IMR-90 (cell line): Measurements from ENCODE around the gene ACYP2. TPM values are rescaled to one million over a fixed set of nuclear protein-coding genes. Genes with fewer than 3 reads are reported as not detected.

Source experiments
- ATAC-seq: fragments of 200-7000 bp; cut with Tn5 transposase; 2 replicates; pipeline ENCODE4 v1.9.1; 2020; ENCODE audit warnings: low read depth, mild to moderate bottlenecking, moderate library complexity
- BruUV-seq: library from RNA; stranded (reverse); fragments of 400-500 nt; replicated peaks from 2 replicates; lab custom pipeline; 2021; lab: Mats Ljungman, UMichigan
- CTCF ChIA-PET: fragments of 300-600 bp; formaldehyde crosslinking; extraction: SDS; loops from one replicate; lab custom pipeline; 2021; ENCODE audit warnings: antibody characterized with exemption; lab: Yijun Ruan, JAX
- POLR2A ChIA-PET: fragments of 300-600 bp; sonication (Branson Sonifier 250); formaldehyde crosslinking; loops from one replicate; lab custom pipeline; 2022; ENCODE audit warnings: antibody characterized with exemption; ENCODE audit not compliant: unreplicated experiment; lab: Charles Lee
- DNase-seq: peaks from one replicate; pipeline ENCODE4 v3.0.0; 2013
- H2AFZ ChIP-seq: replicated peaks from 2 replicates; pipeline ENCODE3; 2013; ENCODE audit warnings: low read length, mild to moderate bottlenecking; ENCODE audit not compliant: poor library complexity
- H2AK5ac ChIP-seq: 2 replicates; pipeline ENCODE4 v1.6.1; 2013; ENCODE audit warnings: low read depth, low read length, inconsistent platforms
- H2AK9ac ChIP-seq: replicated peaks from 2 replicates; pipeline ENCODE3; 2013; ENCODE audit warnings: mild to moderate bottlenecking, low read depth, low read length, moderate library complexity; ENCODE audit not compliant: poor library complexity
- H2BK120ac ChIP-seq: 2 replicates; pipeline ENCODE4 v1.6.1; 2013; ENCODE audit warnings: low read depth, low read length, inconsistent platforms
- H2BK15ac ChIP-seq: 3 replicates; pipeline ENCODE4 v1.6.1; 2013; ENCODE audit warnings: low read depth, low read length, inconsistent platforms
- H2BK20ac ChIP-seq: 2 replicates; pipeline ENCODE4 v1.6.1; 2013; ENCODE audit warnings: low read depth, mild to moderate bottlenecking, inconsistent platforms, low read length, moderate library complexity
- H2BK5ac ChIP-seq: 2 replicates; pipeline ENCODE4 v1.6.1; 2013; ENCODE audit warnings: mild to moderate bottlenecking, low read depth, low read length, inconsistent platforms; ENCODE audit not compliant: poor library complexity, severe bottlenecking
- H3K14ac ChIP-seq: replicated peaks from 2 replicates; pipeline ENCODE4 v1.6.1; 2013; ENCODE audit warnings: low read depth, low read length, inconsistent platforms
- H3K18ac ChIP-seq: 2 replicates; pipeline ENCODE4 v1.6.1; 2013; ENCODE audit warnings: low read depth, low read length, control low read depth
- H3K23ac ChIP-seq: 2 replicates; pipeline ENCODE4 v1.6.1; 2013; ENCODE audit warnings: low read depth, low read length, inconsistent platforms
- H3K27ac ChIP-seq: 2 replicates; pipeline ENCODE4 v1.5.1; 2013; ENCODE audit warnings: mild to moderate bottlenecking, control low read depth, low read length; ENCODE audit not compliant: insufficient read depth
- H3K27me3 ChIP-seq: 2 replicates; pipeline ENCODE4 v1.6.1; 2013; ENCODE audit warnings: low read length; ENCODE audit not compliant: control insufficient read depth, insufficient read depth
- H3K36me3 ChIP-seq: 2 replicates; pipeline ENCODE4 v1.6.1; 2013; ENCODE audit warnings: low read length, mixed read lengths; ENCODE audit not compliant: control insufficient read depth, insufficient read depth
- H3K4ac ChIP-seq: 2 replicates; pipeline ENCODE4 v1.6.1; 2013; ENCODE audit warnings: low read depth, low read length, inconsistent platforms
- H3K4me1 ChIP-seq: 2 replicates; pipeline ENCODE4 v1.6.1; 2013; ENCODE audit warnings: low read length, mixed read lengths; ENCODE audit not compliant: control insufficient read depth, insufficient read depth
- H3K4me2 ChIP-seq: 2 replicates; pipeline ENCODE4 v1.6.1; 2013; ENCODE audit warnings: low read depth, mild to moderate bottlenecking, control low read depth, low read length, moderate library complexity
- H3K4me3 ChIP-seq: 2 replicates; pipeline ENCODE4 v1.5.1; 2013; ENCODE audit warnings: low read depth, mild to moderate bottlenecking, control low read depth, low read length, moderate library complexity; ENCODE audit not compliant: insufficient read depth
- H3K56ac ChIP-seq: 2 replicates; pipeline ENCODE4 v1.6.1; 2013; ENCODE audit warnings: low read length, inconsistent platforms; ENCODE audit not compliant: insufficient read depth; ENCODE audit errors: extremely low read depth
- H3K79me1 ChIP-seq, 2 experiments: 2 replicates each; pipeline ENCODE4 v1.6.1; 2013; ENCODE audit warnings: low read length in 2 of 2, inconsistent platforms in 1 of 2, low read depth in 1 of 2
- H3K9ac ChIP-seq: 2 replicates; pipeline ENCODE4 v1.6.1; 2013; ENCODE audit warnings: low read depth, low read length, control low read depth
- H3K9me1 ChIP-seq: 2 replicates; pipeline ENCODE4 v1.6.1; 2013; ENCODE audit warnings: low read length, inconsistent platforms; ENCODE audit not compliant: insufficient read depth
- H3K9me3 ChIP-seq: 2 replicates; pipeline ENCODE4 v1.6.1; 2013; ENCODE audit warnings: low read length; ENCODE audit not compliant: control insufficient read depth, insufficient read depth
- H4K20me1 ChIP-seq: 2 replicates; pipeline ENCODE4 v1.6.1; 2013; ENCODE audit warnings: low read length, inconsistent platforms; ENCODE audit not compliant: insufficient read depth
- H4K5ac ChIP-seq: 2 replicates; pipeline ENCODE4 v1.6.1; 2013; ENCODE audit warnings: mild to moderate bottlenecking, low read depth, low read length, control low read depth
- H4K8ac ChIP-seq, 2 experiments: 2 replicates each; pipeline ENCODE4 v1.6.1; 2013; ENCODE audit warnings: low read depth in 2 of 2, low read length in 2 of 2, control low read depth in 1 of 2, inconsistent platforms in 1 of 2
- H4K91ac ChIP-seq: 2 replicates; pipeline ENCODE4 v1.6.1; 2013; ENCODE audit warnings: low read depth, low read length, inconsistent platforms; ENCODE audit not compliant: insufficient read depth
- ELK1 ChIP-seq: fragments of 150-350 bp; IDR thresholded peaks from 2 replicates; pipeline ENCODE4 v1.6.1; 2016; ENCODE audit warnings: low read depth, mild to moderate bottlenecking, low read length, moderate library complexity, borderline replicate concordance
- MAFK ChIP-seq: IDR thresholded peaks from 2 replicates; pipeline ENCODE4 v1.6.1; 2012; ENCODE audit warnings: low read depth, low read length, improper control_type of control experiment
- MXI1 ChIP-seq: IDR thresholded peaks from 2 replicates; pipeline ENCODE4 v1.6.1; 2012; ENCODE audit warnings: low read depth, mild to moderate bottlenecking, low read length, moderate library complexity, borderline replicate concordance
- NFE2L2 ChIP-seq: fragments of 150-350 bp; IDR thresholded peaks from 2 replicates; pipeline ENCODE4 v1.6.1; 2016; ENCODE audit warnings: low read depth, mild to moderate bottlenecking, low read length
- RAD21 ChIP-seq: IDR thresholded peaks from 2 replicates; pipeline ENCODE4 v1.6.1; 2012; ENCODE audit warnings: low read length, improper control_type of control experiment
- RCOR1 ChIP-seq: IDR thresholded peaks from 2 replicates; pipeline ENCODE4 v1.6.1; 2012; ENCODE audit warnings: mild to moderate bottlenecking, low read length, improper control_type of control experiment; ENCODE audit not compliant: insufficient replicate concordance
- SMC3 ChIP-seq: fragments of 150-350 bp; IDR thresholded peaks from 2 replicates; pipeline ENCODE4 v1.6.1; 2016; ENCODE audit warnings: low read depth, mild to moderate bottlenecking, antibody characterized with exemption, low read length, moderate library complexity
- USF2 ChIP-seq: fragments of 150-350 bp; IDR thresholded peaks from 2 replicates; pipeline ENCODE4 v1.6.1; 2017; ENCODE audit warnings: mild to moderate bottlenecking, antibody characterized with exemption, low read length, low read depth
- WGBS, 2 experiments: methylation state at CpG; one replicate each; pipeline versions ENCODE4 v1.1.5 to v1.1.7; 2013; ENCODE audit warnings: missing lambda C conversion rate in 2 of 2; ENCODE audit not compliant: insufficient read length in 1 of 2; ENCODE audit errors: extremely low coverage in 2 of 2; 5-methylcytosine and 5-hydroxymethylcytosine counted together
- dilution Hi-C: fragments of 300-500 bp; cut with HindIII; formaldehyde crosslinking; loops from one replicate; pipeline ENCODE4 v1.14.3; 2018; ENCODE audit warnings: low sequenced_read_pairs; ENCODE audit not compliant: unreplicated experiment
- in situ Hi-C: fragments of 300-500 bp; cut with MboI; formaldehyde crosslinking; loops from 3 replicates; pipeline ENCODE4 v1.14.3; 2019; ENCODE audit warnings: low sequenced_read_pairs, inconsistent platforms, mixed read lengths
- intact Hi-C: fragments of 100-400 bp; cut with micrococcal nuclease; formaldehyde crosslinking; loops from 2 replicates; pipeline ENCODE4 v1.10.0; 2022
- polyA plus RNA-seq, 3 experiments: library from polyadenylated mRNA; depleted of rRNA; stranded (reverse); fragments of >200 nt; gene quantifications; 2 replicates each; pipeline ENCODE4 v1.2.3, GENCODE V29; 2012; ENCODE audit warnings: low replicate concordance in 1 of 3
- total RNA-seq: library from RNA; depleted of rRNA; stranded (reverse); fragments of >200 nt; gene quantifications from 2 replicates; pipeline ENCODE4 v1.2.3, GENCODE V29; 2012

ACYP2 gene
- total and polyA plus RNA-seq, 2 of the 4 experiments (the other 2 are of a cell fraction) = 3.9 to 7.4 TPM

- no TSS peak for BruUV-seq
- H2AFZ ChIP-seq = no peak overlapping the region
- no peaks in the 10 kb centered on the region for H4K20me1 ChIP-seq
- ATAC-seq = no peak
- no peak overlapping the region for H3K9ac ChIP-seq
- no peak overlapping the region for H4K8ac ChIP-seq
- no peak for DNase-seq
- no peak overlapping the region for H4K91ac ChIP-seq
- H3K4ac ChIP-seq = no peak overlapping the region
- dilution Hi-C loops (no loop called here), intact Hi-C loops (no loop called here), in situ Hi-C loops (no loop called here)
- H3K4me1 ChIP-seq = no peaks in the 10 kb centered on the region
- no peak overlapping the region for H2BK120ac ChIP-seq
- H3K27ac ChIP-seq = no peak overlapping the region
- no peak overlapping the region for H2BK5ac ChIP-seq
- H3K4me3 ChIP-seq = no peak overlapping the region
- no peak for TF ChIP-seq SMC3
- no peak for TF ChIP-seq RCOR1
- TF ChIP-seq USF2 = no peak
- no peak for TF ChIP-seq ELK1
- TF ChIP-seq NFE2L2 = no peak
- TF ChIP-seq RAD21 = no peak
- TF ChIP-seq MAFK = no peak
- no peak for TF ChIP-seq MXI1
- no peaks in the 10 kb centered on the region for H3K36me3 ChIP-seq
- 50% methylated on average over 1 of the region's 2 CpGs; no CpG with 5 or more reads in 1 of the 2 experiments for WGBS, 2 experiments
- no peak overlapping the region for H2BK15ac ChIP-seq
- no peak overlapping the region for H3K4me2 ChIP-seq
- H3K18ac ChIP-seq = no peak overlapping the region
- H3K14ac ChIP-seq = no peak overlapping the region
- H3K23ac ChIP-seq = no peak overlapping the region
- H3K9me3 ChIP-seq = no peaks in the 10 kb centered on the region
- H2AK9ac ChIP-seq = no peak overlapping the region
- H2AK5ac ChIP-seq = no peak overlapping the region
- H2BK20ac ChIP-seq = no peak overlapping the region
- no peaks in the 10 kb centered on the region for H3K9me1 ChIP-seq
- POLR2A ChIA-PET = interaction anchor here (0.6 kb wide), 1 partner anchor 138 kb away, joined by 4 read pairs; no protein-coding TSS in a partner anchor
- H3K27me3 ChIP-seq = peaks cover 6% of the 10 kb centered on the region; the same call in 1 of the 2 replicates
- H3K79me1 ChIP-seq = no peaks in the 10 kb centered on the region
- H4K5ac ChIP-seq = no peak overlapping the region
- CTCF ChIA-PET = no interaction called here
- H3K56ac ChIP-seq = no peak overlapping the region
Observed at GRCh38 chr2:54317973-54318372, 202.6 kb downstream of the ACYP2 start.
